OCI-LY7 (cell line): ENCODE data around the gene ANKS1B. TPM values are rescaled to one million over a fixed set of nuclear protein-coding genes. Genes with fewer than 3 reads are reported as not detected.

Source experiments
- BruUV-seq: library from RNA; stranded (reverse); fragments of 400-500 nt; replicated peaks from 2 replicates; lab custom pipeline; 2021; lab: Mats Ljungman, UMichigan
- CTCF ChIA-PET: fragments of 300-600 bp; sonication (Branson Sonifier 250); formaldehyde crosslinking; loops from one replicate; lab custom pipeline; 2022; ENCODE audit warnings: antibody characterized with exemption; ENCODE audit not compliant: unreplicated experiment; lab: Charles Lee
- POLR2A ChIA-PET: fragments of 300-600 bp; sonication (Branson Sonifier 250); formaldehyde crosslinking; loops from one replicate; lab custom pipeline; 2022; ENCODE audit warnings: antibody characterized with exemption; lab: Charles Lee
- DNase-seq: peaks from one replicate; pipeline ENCODE4 v3.0.0-alpha.2; 2015; ENCODE audit warnings: low spot score
- H2AFZ ChIP-seq: fragments of 200-600 bp; sonication (generic), shearing (Covaris generic); 2 replicates; pipeline ENCODE4 v1.6.1; 2014; ENCODE audit warnings: mild to moderate bottlenecking, antibody characterized with exemption, low read length, moderate library complexity
- H3K27ac ChIP-seq: fragments of 200-600 bp; sonication (generic); 2 replicates; pipeline ENCODE4 v1.5.1; 2014; ENCODE audit warnings: mixed run types, low read depth, mild to moderate bottlenecking, moderate library complexity, low read length, inconsistent platforms; ENCODE audit not compliant: poor library complexity, severe bottlenecking
- H3K36me3 ChIP-seq: fragments of 200-600 bp; sonication (generic); 2 replicates; pipeline ENCODE4 v1.6.1; 2014; ENCODE audit warnings: mild to moderate bottlenecking, antibody characterized with exemption, low read length, moderate library complexity, mixed read lengths; ENCODE audit not compliant: insufficient read depth
- H3K4me1 ChIP-seq: fragments of 200-600 bp; sonication (generic); 2 replicates; pipeline ENCODE4 v1.5.1; 2014; ENCODE audit warnings: mild to moderate bottlenecking, low read length; ENCODE audit not compliant: insufficient read depth, poor library complexity, severe bottlenecking
- H3K4me2 ChIP-seq: fragments of 200-600 bp; sonication (generic); 2 replicates; pipeline ENCODE4 v1.6.1; 2014; ENCODE audit warnings: mild to moderate bottlenecking, low read length
- H3K4me3 ChIP-seq: fragments of 200-600 bp; sonication (generic); 2 replicates; pipeline ENCODE4 v1.5.1; 2014; ENCODE audit warnings: mild to moderate bottlenecking, low read depth, low read length; ENCODE audit not compliant: poor library complexity, severe bottlenecking
- H3K79me2 ChIP-seq: fragments of 200-600 bp; sonication (generic); 2 replicates; pipeline ENCODE4 v1.6.1; 2016; ENCODE audit warnings: low read depth, mild to moderate bottlenecking, low read length, moderate library complexity, mixed read lengths; ENCODE audit not compliant: insufficient read depth
- H3K9me2 ChIP-seq: fragments of 200-600 bp; sonication (generic); 2 replicates; pipeline ENCODE4 v1.6.1; 2016; ENCODE audit warnings: mild to moderate bottlenecking, low read length, mixed read lengths; ENCODE audit not compliant: insufficient read depth
- H3K9me3 ChIP-seq: fragments of 200-600 bp; sonication (generic); 2 replicates; pipeline ENCODE4 v1.6.1; 2014; ENCODE audit warnings: mild to moderate bottlenecking, mixed run types, low read length, mixed read lengths
- H4K20me1 ChIP-seq: fragments of 200-600 bp; sonication (generic); 2 replicates; pipeline ENCODE4 v1.6.1; 2014; ENCODE audit warnings: mild to moderate bottlenecking, antibody characterized with exemption, low read length, moderate library complexity, mixed read lengths; ENCODE audit not compliant: insufficient read depth
- CTCF ChIP-seq: fragments of 200-600 bp; sonication (generic); conservative IDR thresholded peaks from 2 replicates; pipeline ENCODE4 v1.5.1; 2014; ENCODE audit warnings: mild to moderate bottlenecking, antibody characterized with exemption, low read length, moderate library complexity, mixed read lengths
- EZH2phosphoT487 ChIP-seq: fragments of 200-600 bp; sonication (generic); IDR thresholded peaks from 2 replicates; pipeline ENCODE4 v1.6.1; 2018; ENCODE audit warnings: low read depth, borderline replicate concordance, mild to moderate bottlenecking, mixed run types, antibody characterized with exemption, low read length, moderate library complexity, mixed read lengths
- intact Hi-C: fragments of 100-400 bp; cut with micrococcal nuclease; formaldehyde crosslinking; loops from one replicate; pipeline ENCODE4 v1.10.0; 2022; ENCODE audit not compliant: unreplicated experiment
- total RNA-seq, 2 experiments: library from RNA; depleted of rRNA in 1 of 2; stranded (reverse); fragments of >200 nt in 1 of 2; shearing (Covaris generic) in 1 of 2; gene quantifications; 2 replicates each; pipeline ENCODE4 v1.2.3, GENCODE V29; 2014 to 2022

Gene ANKS1B
- total RNA-seq, 2 experiments from 2014 or later = 2.9 to 6.0 TPM

- Histone ChIP-seq H4K20me1 (no peaks in the 10 kb centered on the region), H3K9me3 (0 out of 2 replicates have a peak, but pooled peaks cover under 1% of the 10 kb centered on the region), H3K36me3 (no peaks in the 10 kb centered on the region; the same call in 1 of the 2 replicates), H3K27ac (peak overlapping the region; percentile 77), H3K79me2 (no peaks in the 10 kb centered on the region), H2AFZ (peak overlapping the region; percentile 78; the same call in 1 of the 2 replicates), H3K4me3 (peak overlapping the region; percentile 33), H3K4me2 (peak overlapping the region; percentile 59), H3K4me1 (peaks cover 38% of the 10 kb centered on the region), H3K9me2 (no peaks in the 10 kb centered on the region)
- ChIA-PET POLR2A (interaction anchor here (0.7 to 1.9 kb wide), 3 partner anchors 9 to 337 kb away, joined by 3 to 14 read pairs (median 3); no protein-coding TSS in a partner anchor), CTCF (no interaction called here)
- intact Hi-C loops = loop anchor here (5.0 kb wide), 1 partner anchor 110 kb away; no protein-coding TSS in a partner anchor
- BruUV-seq = no TSS peak
- peak; percentile 84 for DNase-seq
- TF ChIP-seq EZH2phosphoT487 (no peak), CTCF (no peak)
Observed at GRCh38 chr12:99282086-99282485, 702.6 kb downstream of the ANKS1B start.

- no peak overlapping the region for H3K4me3 ChIP-seq
- no peak for TF ChIP-seq CTCF
- TF ChIP-seq EZH2phosphoT487 = no peak
- H3K4me2 ChIP-seq = peak overlapping the region; percentile 59; the same call in 1 of the 2 replicates
- DNase-seq = no peak
- intact Hi-C loops = loop anchor here (5.0 kb wide), 1 partner anchor 111 kb away; no protein-coding TSS in a partner anchor
- 0 out of 2 replicates have a peak, but pooled peaks cover 4% of the 10 kb centered on the region for H3K9me3 ChIP-seq
- H3K27ac ChIP-seq = peak overlapping the region; percentile 77
- H4K20me1 ChIP-seq = no peaks in the 10 kb centered on the region
- H3K36me3 ChIP-seq = peaks cover 4% of the 10 kb centered on the region; the same call in 1 of the 2 replicates
- ChIA-PET CTCF (no interaction called here), POLR2A (no interaction called here)
- no peaks in the 10 kb centered on the region for H3K79me2 ChIP-seq
- BruUV-seq = no TSS peak
- no peaks in the 10 kb centered on the region for H3K9me2 ChIP-seq
- peak overlapping the region; percentile 4; the same call in 1 of the 2 replicates for H2AFZ ChIP-seq
- peaks cover 38% of the 10 kb centered on the region for H3K4me1 ChIP-seq
Observed at GRCh38 chr12:99281277-99281676, 703.5 kb downstream of the ANKS1B start.

- ChIA-PET POLR2A (interaction anchor here (0.6 to 2.5 kb wide), 4 partner anchors 18 to 379 kb away, joined by 3 to 8 read pairs (median 3); no protein-coding TSS in a partner anchor), CTCF (no interaction called here)
- H3K4me1 ChIP-seq = peaks cover 33% of the 10 kb centered on the region
- H2AFZ ChIP-seq = no peak overlapping the region
- 0 out of 2 replicates have a peak, but pooled peaks cover 4% of the 10 kb centered on the region for H3K9me3 ChIP-seq
- no peaks in the 10 kb centered on the region for H4K20me1 ChIP-seq
- BruUV-seq = no TSS peak
- peaks cover 4% of the 10 kb centered on the region; the same call in 1 of the 2 replicates for H3K36me3 ChIP-seq
- H3K4me2 ChIP-seq = no peak overlapping the region
- DNase-seq = no peak
- intact Hi-C loops = no loop called here
- no peak overlapping the region for H3K4me3 ChIP-seq
- H3K9me2 ChIP-seq = no peaks in the 10 kb centered on the region
- H3K27ac ChIP-seq = no peak overlapping the region
- no peaks in the 10 kb centered on the region for H3K79me2 ChIP-seq
- no peak for TF ChIP-seq CTCF
- TF ChIP-seq EZH2phosphoT487 = no peak
Observed at GRCh38 chr12:99278899-99279298, 705.8 kb downstream of the ANKS1B start.
